Neural cell (in vitro differentiated cells): Measurements from ENCODE around the gene SH3RF1. TPM values are rescaled to one million over a fixed set of nuclear protein-coding genes. Genes with fewer than 3 reads are reported as not detected.

Experiments used
- H2AFZ ChIP-seq: fragments of 200-600, 300-800 bp; sonication (generic), shearing (Covaris generic); 2 replicates; pipeline ENCODE4 v1.6.0; 2014; ENCODE audit warnings: low read depth, mild to moderate bottlenecking, antibody characterized with exemption, low read length, moderate library complexity
- H3F3A ChIP-seq: fragments of 200-600 bp; shearing (Covaris generic); 2 replicates; pipeline ENCODE4 v1.6.1; 2016; ENCODE audit warnings: mild to moderate bottlenecking, moderate library complexity, mixed read lengths, antibody characterized with exemption, low read length; ENCODE audit not compliant: insufficient read depth, poor library complexity, severe bottlenecking
- H3K27ac ChIP-seq: fragments of 200-600, 300-800 bp; sonication (generic), shearing (Covaris generic); 2 replicates; pipeline ENCODE4 v1.5.1; 2014; ENCODE audit warnings: mild to moderate bottlenecking, low read length, moderate library complexity
- H3K27me3 ChIP-seq: fragments of 300-800, 200-600 bp; sonication (generic), shearing (Covaris generic); 2 replicates; pipeline ENCODE4 v1.6.0; 2014; ENCODE audit warnings: mild to moderate bottlenecking, low read depth, low read length, moderate library complexity; ENCODE audit not compliant: insufficient read depth
- H3K36me3 ChIP-seq: fragments of 300-800, 200-600 bp; sonication (generic), shearing (Covaris generic); 2 replicates; pipeline ENCODE4 v1.5.1; 2014; ENCODE audit warnings: mild to moderate bottlenecking, antibody characterized with exemption, low read length, moderate library complexity; ENCODE audit not compliant: insufficient read depth
- H3K4me2 ChIP-seq: fragments of 300-800, 200-600 bp; sonication (generic), shearing (Covaris generic); 2 replicates; pipeline ENCODE4 v1.6.0; 2014; ENCODE audit warnings: mild to moderate bottlenecking, low read length
- H3K4me3 ChIP-seq: fragments of 300-800, 200-600 bp; sonication (generic), shearing (Covaris generic); 2 replicates; pipeline ENCODE4 v1.5.1; 2014; ENCODE audit warnings: mild to moderate bottlenecking, low read length, moderate library complexity
- H3K79me2 ChIP-seq: fragments of 200-600 bp; shearing (Covaris generic); replicated peaks from 2 replicates; pipeline ENCODE4 v1.6.0; 2014; ENCODE audit warnings: mild to moderate bottlenecking, low read length, moderate library complexity; ENCODE audit not compliant: insufficient read depth
- H3K9ac ChIP-seq: fragments of 300-800, 200-600 bp; sonication (generic), shearing (Covaris generic); 2 replicates; pipeline ENCODE4 v1.6.1; 2016; ENCODE audit warnings: mild to moderate bottlenecking, low read length, mixed read lengths
- H3K9me2 ChIP-seq: fragments of 200-600 bp; shearing (Covaris generic); 2 replicates; pipeline ENCODE4 v1.6.1; 2016; ENCODE audit warnings: mild to moderate bottlenecking, low read length, mixed read lengths; ENCODE audit not compliant: insufficient read depth
- H3K9me3 ChIP-seq: fragments of 200-600, 300-800 bp; sonication (generic), shearing (Covaris generic); 2 replicates; pipeline ENCODE4 v1.6.1; 2016; ENCODE audit warnings: mild to moderate bottlenecking, mixed run types, low read length, moderate library complexity, mixed read lengths
- H4K20me1 ChIP-seq: fragments of 200-600 bp; shearing (Covaris generic); 2 replicates; pipeline ENCODE4 v1.6.1; 2016; ENCODE audit warnings: mild to moderate bottlenecking, mixed run types; ENCODE audit not compliant: insufficient read depth
- CTCF ChIP-seq: fragments of 450-650 bp; IDR thresholded peaks from 2 replicates; pipeline ENCODE4 v1.5.1; 2014; ENCODE audit warnings: antibody characterized with exemption, mild to moderate bottlenecking, moderate library complexity; ENCODE audit not compliant: poor library complexity, severe bottlenecking
- EP300 ChIP-seq: fragments of 450-650 bp; conservative IDR thresholded peaks from 2 replicates; pipeline ENCODE4 v1.6.1; 2014; ENCODE audit warnings: antibody characterized with exemption, mild to moderate bottlenecking, moderate library complexity; ENCODE audit not compliant: poor library complexity, severe bottlenecking
- EZH2 ChIP-seq: fragments of 200-600, 300-800 bp; shearing (Covaris generic), sonication (generic); IDR thresholded peaks from 2 replicates; pipeline ENCODE4 v1.6.1; 2014; ENCODE audit warnings: antibody characterized with exemption, low read length, borderline replicate concordance, mild to moderate bottlenecking; ENCODE audit not compliant: insufficient read depth, poor library complexity, severe bottlenecking
- MXI1 ChIP-seq: fragments of 450-650 bp; conservative IDR thresholded peaks from 2 replicates; pipeline ENCODE4 v1.6.1; 2014; ENCODE audit warnings: antibody characterized with exemption, mild to moderate bottlenecking; ENCODE audit not compliant: poor library complexity, severe bottlenecking
- POLR2AphosphoS5 ChIP-seq: IDR thresholded peaks from 2 replicates; pipeline ENCODE4 v1.6.1; 2012
- RAD21 ChIP-seq: fragments of 450-650 bp; conservative IDR thresholded peaks from 2 replicates; pipeline ENCODE4 v1.6.1; 2014; ENCODE audit warnings: antibody characterized with exemption, mild to moderate bottlenecking, moderate library complexity
- REST ChIP-seq: IDR thresholded peaks from 2 replicates; pipeline ENCODE4 v1.6.1; 2012; ENCODE audit warnings: borderline replicate concordance
- SMC3 ChIP-seq: fragments of 450-650 bp; conservative IDR thresholded peaks from 2 replicates; pipeline ENCODE4 v1.6.1; 2014; ENCODE audit warnings: antibody characterized with exemption, mild to moderate bottlenecking, moderate library complexity; ENCODE audit not compliant: poor library complexity
- TAF1 ChIP-seq: IDR thresholded peaks from 2 replicates; pipeline ENCODE4 v1.6.1; 2012; ENCODE audit warnings: low read depth
- polyA plus RNA-seq: library from polyadenylated mRNA; depleted of rRNA; stranded (reverse); fragments of >200 nt; gene quantifications from 2 replicates; pipeline ENCODE4 v1.2.3, GENCODE V29; 2014

Gene SH3RF1
- polyA plus RNA-seq, 1 donor from 2014 or later = 3.1 TPM

- no peak overlapping the region for H3K4me2 ChIP-seq
- no peak overlapping the region for H2AFZ ChIP-seq
- H3K27me3 ChIP-seq = no peaks in the 10 kb centered on the region
- H3F3A ChIP-seq = no peaks in the 10 kb centered on the region
- no peaks in the 10 kb centered on the region for H3K9me3 ChIP-seq
- no peaks in the 10 kb centered on the region for H3K79me2 ChIP-seq
- no peak for TF ChIP-seq EP300
- no peak for TF ChIP-seq CTCF
- no peak for TF ChIP-seq TAF1
- TF ChIP-seq REST = no peak
- no peak for TF ChIP-seq RAD21
- TF ChIP-seq SMC3 = no peak
- TF ChIP-seq EZH2 = no peak
- no peak for TF ChIP-seq MXI1
- TF ChIP-seq POLR2AphosphoS5 = no peak
- H3K9me2 ChIP-seq = no peaks in the 10 kb centered on the region
- H3K36me3 ChIP-seq = no peaks in the 10 kb centered on the region
- H4K20me1 ChIP-seq = no peaks in the 10 kb centered on the region
- H3K27ac ChIP-seq = no peak overlapping the region
- H3K9ac ChIP-seq = no peak overlapping the region
- H3K4me3 ChIP-seq = no peak overlapping the region
These were observed 44.1 kb upstream of the SH3RF1 start for GRCh38 chr4:169314906-169315305.

DNA sequence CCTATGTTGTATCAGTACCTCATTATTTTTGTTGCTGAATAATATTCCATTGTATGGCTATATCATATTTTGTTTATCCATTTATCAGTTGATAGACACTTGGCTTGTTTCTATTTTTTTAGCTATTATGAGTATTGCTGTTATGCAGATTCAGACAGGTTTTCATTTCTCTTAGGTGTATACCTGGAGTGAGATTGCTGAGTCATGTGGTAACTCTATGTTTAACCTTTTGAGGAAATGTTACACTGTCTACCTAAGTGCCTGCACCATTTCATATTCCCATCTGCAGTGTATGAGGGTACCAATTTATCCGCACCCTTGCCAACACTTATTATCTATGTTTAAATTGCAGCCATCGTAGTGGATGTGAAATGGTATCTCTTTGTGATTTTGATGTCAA is 43.0 kb upstream of the SH3RF1 start:
- Histone ChIP-seq H3K9me2 (no peaks in the 10 kb centered on the region), H2AFZ (no peak overlapping the region), H4K20me1 (no peaks in the 10 kb centered on the region), H3K4me2 (no peak overlapping the region), H3K9me3 (no peaks in the 10 kb centered on the region), H3K4me3 (no peak overlapping the region), H3K27ac (no peak overlapping the region), H3K27me3 (no peaks in the 10 kb centered on the region), H3K36me3 (no peaks in the 10 kb centered on the region), H3K79me2 (no peaks in the 10 kb centered on the region), H3F3A (no peaks in the 10 kb centered on the region), H3K9ac (no peak overlapping the region)
- no peak for TF ChIP-seq MXI1
- TF ChIP-seq EP300 = no peak
- TF ChIP-seq TAF1 = no peak
- TF ChIP-seq EZH2 = no peak
- TF ChIP-seq CTCF = no peak
- no peak for TF ChIP-seq POLR2AphosphoS5
- TF ChIP-seq SMC3 = no peak
- TF ChIP-seq RAD21 = no peak
- TF ChIP-seq REST = no peak
